Uterus (tissue), 2 donors: ENCODE measurements around the gene SMIM44.

Experiments used
- CTCF ChIP-seq, 4 experiments: fragments of 200-600 bp in 2 of 4; fragments of 450-650 bp in 2 of 4; sonication (generic) in 2 of 4; IDR thresholded peaks; one replicate each; pipeline ENCODE4 v1.5.1; 2016 to 2019; ENCODE audit warnings: antibody characterized with exemption in 4 of 4, mild to moderate bottlenecking in 2 of 4, moderate library complexity in 1 of 4
- POLR2A ChIP-seq, 2 donors: fragments of 450-650 bp; IDR thresholded peaks; one replicate each; pipeline ENCODE4 v1.6.1; 2016; ENCODE audit warnings: antibody characterized with exemption in 2 of 2, mild to moderate bottlenecking in 1 of 2, moderate library complexity in 1 of 2

DNA sequence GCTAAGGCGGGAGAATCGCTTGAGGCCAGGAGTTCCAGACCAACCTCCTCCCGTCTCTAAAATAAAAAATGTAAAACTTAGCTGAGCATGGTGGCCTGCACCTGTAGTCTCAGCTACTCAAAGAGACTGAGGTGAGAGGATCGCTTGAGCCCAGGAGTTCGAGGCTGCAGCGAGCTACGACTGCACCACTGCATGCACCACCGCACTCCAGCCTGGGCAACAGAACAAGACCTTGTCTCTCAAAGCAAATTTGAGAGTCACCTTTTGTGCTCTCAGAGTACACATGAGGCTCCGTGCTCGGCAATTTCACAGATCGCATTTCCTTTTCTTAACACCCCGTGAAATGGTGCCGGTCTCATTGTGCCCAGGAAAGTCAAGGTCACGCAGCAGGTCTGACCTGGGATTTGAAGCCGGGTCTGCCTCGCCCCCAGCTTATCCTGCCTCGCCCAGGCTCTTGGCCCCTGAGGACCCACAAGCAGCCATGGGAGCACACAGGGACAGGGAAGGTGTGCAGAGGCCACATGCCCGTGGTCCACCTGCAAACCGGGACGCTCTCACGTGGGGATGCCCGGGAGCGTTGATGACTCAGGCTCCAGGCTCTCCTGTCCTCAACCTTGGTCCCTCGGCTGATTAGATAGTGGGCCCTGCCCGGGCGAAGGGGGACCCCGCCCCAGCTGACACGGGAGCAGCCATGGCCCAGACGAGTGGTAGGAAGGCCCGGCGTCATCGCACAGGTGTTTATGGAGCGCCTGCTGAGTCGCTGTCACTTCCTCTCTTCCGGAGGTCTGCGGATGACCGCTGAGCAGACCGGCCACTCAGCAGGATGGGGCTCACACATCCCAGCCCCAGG is 1.8 kb downstream of the SMIM44 start:
- TF ChIP-seq CTCF (IDR thresholded peaks at IDR 0.05) (no peak), POLR2A (IDR thresholded peaks at IDR 0.05) (no peak)
